Stimulated activated CD8-positive, alpha-beta memory T cell treated with anti-CD3 and anti-CD28 coated beads, Interleukin-15, amount 100 ng/mL, for 24 hours (primary cell): ENCODE data around the gene EXOC4.

ENCODE experiments used
- DNase-seq: peaks from one replicate; pipeline ENCODE4 v3.0.0-alpha.2; 2020; ENCODE audit warnings: low read depth

Gene EXOC4

DNA sequence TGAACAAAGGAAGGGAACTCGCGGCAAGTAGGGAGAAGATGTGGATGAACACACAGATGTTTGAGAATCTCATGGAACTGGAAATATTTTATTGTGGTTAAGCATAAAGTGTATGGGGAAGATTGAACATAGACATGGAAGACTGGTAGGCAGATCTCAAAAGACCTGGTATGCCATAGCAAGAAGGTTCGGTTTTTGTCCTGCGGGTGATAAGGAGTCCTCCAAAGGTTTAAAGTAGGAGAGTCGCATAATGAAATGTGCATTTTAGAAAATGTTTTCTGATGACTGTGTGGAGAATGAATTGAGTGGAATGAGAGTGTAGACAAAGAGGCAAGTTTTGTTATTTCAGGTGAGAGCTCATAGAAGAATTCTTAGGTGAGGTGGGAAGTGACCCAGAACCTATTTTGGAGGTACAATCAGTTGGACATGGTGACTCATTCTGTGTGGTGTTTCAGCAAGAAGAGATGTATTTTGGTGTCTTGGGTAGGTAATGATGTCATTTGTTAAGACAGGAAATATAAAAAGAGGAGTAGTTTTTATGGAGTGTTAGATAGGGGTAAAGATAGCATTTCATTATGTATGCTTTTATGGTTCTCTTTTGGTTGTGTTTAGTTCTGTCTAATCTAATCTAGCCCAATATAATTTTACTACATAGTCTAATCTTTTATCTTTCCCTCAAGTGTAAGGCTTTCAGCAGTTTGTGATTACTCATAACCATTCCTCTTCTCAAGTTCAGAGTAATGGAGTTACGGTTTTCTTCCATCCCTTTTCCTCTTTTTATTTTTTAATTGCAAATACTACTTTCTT, 239.2 kb downstream of the EXOC4 start:
- DNase-seq, result no peak

GRCh38 chr7:133497061-133497460, 244.2 kb downstream of the EXOC4 start:
- no peak for DNase-seq

GRCh38 chr7:133501771-133502170, 248.9 kb downstream of the EXOC4 start:
- no peak for DNase-seq

DNA sequence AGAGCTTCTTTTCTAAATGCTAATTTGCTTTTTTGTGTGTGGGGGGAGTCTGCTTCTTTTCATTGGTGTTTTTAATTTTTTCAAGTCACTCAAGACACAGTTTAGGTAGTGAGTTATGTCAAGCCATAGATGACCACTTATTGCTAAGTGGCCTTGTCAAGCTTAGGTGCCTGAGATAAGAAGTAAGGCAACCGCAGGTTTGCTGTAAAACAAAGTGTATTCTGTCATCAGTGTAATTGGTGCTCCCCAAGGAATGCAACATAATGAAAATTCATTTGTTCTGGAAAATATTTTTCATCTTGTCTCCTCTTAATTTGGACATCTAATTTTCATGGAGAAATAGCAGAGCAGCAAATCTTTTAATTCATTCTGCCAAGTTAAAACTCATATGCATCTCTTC, 249.6 kb downstream of the EXOC4 start:
- DNase-seq, result no peak

GRCh38 chr7:133502972-133503371, 250.1 kb downstream of the EXOC4 start:
- no peak for DNase-seq

- no peak for DNase-seq
Observed at GRCh38 chr7:133504825-133505224, 251.9 kb downstream of the EXOC4 start.

- no peak for DNase-seq
Observed at GRCh38 chr7:133509822-133510221, 256.9 kb downstream of the EXOC4 start.

- no peak for DNase-seq
Observed at GRCh38 chr7:133510326-133511055, 257.6 kb downstream of the EXOC4 start.

DNA sequence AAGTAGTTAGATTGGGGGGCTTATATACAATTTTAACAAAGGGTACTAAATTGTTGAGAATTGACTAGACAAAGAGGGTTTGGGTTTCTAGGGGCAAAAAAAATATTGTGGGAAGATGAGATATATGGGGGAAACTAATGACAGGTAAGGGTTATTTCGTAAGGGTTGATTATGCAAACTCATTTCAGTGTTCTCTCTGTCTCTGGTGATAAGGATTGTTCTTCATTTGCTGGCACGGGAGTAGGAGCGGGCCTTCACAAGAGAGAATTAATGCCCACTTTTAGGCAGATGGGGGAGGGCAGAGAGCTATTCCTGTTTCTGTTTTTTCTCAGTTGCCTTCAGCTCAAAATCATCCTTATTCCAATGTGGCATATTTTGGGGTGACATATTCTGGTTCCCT, 258.4 kb downstream of the EXOC4 start:
- no peak for DNase-seq

DNA sequence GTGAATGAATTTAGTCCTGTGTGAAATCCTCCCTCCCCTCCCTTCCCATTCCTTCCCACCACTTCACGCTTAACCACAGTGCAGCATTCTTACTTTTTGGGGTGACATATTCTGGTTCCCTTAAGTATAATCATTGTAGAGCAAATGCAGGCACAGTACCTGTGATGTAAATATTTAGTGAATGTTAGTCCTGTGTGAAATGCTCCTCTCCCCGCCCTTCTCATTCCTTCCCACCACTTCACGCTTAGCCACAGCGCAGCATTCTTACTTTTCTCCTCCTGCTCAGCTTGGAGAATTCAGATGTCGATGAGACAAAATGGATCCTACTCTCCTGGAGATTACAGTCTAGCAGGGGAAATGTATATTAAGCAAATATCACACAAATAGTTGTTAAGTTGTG, 258.8 kb downstream of the EXOC4 start:
- no peak for DNase-seq

GRCh38 chr7:133512560-133512959, 259.7 kb downstream of the EXOC4 start:
- no peak for DNase-seq

- DNase-seq, result no peak
Observed at GRCh38 chr7:133513608-133514007, 260.7 kb downstream of the EXOC4 start.

GRCh38 chr7:133514551-133514950, 261.7 kb downstream of the EXOC4 start:
- DNase-seq, result no peak

GRCh38 chr7:133517766-133518165, 264.9 kb downstream of the EXOC4 start:
- DNase-seq, result no peak

DNA sequence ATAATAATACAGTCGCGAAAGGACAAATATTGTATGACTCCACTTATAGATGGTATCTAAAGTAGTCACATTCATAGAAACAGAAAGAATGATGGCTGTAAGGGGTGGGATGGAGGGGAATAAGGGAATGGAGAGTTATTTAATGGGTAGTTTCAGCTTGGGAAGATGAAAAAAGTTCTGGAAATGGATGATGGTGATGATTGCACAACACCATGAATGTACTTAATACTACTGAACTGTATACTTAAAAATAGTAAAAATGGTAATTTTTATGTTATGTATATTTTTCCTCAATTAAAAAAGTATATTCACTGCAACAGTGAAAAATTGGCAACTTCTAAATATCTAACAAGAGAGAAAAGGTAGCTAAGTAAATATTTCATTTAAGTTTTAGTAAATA, 265.8 kb downstream of the EXOC4 start:
- no peak for DNase-seq

DNA sequence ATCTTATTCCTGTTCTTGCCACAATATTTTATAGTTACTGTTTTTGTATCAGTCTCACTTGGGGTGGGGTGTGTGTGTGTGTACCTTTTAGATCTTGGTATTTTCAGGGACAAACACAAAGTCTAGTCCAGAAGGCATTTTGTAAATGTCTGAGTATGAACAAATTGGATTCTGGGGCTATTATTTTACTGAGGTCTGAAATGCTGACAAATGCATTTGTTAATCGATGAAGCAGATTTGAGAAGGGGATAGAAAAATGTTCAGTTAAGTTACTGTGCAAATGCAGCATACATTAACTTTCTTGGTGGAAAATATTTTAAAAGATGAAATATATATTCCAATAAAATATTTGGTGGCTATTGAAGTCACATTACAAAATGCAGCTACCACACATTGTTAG, 267.4 kb downstream of the EXOC4 start:
- DNase-seq, result no peak

- no peak for DNase-seq
Observed at GRCh38 chr7:133522501-133522900, 269.6 kb downstream of the EXOC4 start.

GRCh38 chr7:133528796-133529195, 275.9 kb downstream of the EXOC4 start:
- DNase-seq, result no peak

DNA sequence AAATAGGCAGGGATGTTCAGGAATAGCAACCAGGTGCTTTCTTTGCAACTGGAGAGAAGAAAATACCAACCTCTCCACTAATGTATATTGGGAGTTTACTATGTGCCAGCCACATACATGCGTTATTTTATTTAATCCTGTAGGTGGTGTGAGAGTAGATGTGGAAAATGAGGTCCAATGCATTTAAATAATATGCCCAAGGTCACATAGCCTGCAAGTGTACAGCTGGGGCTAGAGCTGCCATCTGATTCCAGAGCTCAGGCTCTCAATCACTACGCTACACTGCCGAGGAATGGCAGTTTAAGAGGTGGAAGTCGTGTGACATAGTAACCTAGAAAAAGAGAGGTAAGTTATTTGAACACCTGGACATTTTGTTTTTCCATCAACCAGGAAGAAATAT, 277.0 kb downstream of the EXOC4 start:
- no peak for DNase-seq

GRCh38 chr7:133530682-133531081, 277.8 kb downstream of the EXOC4 start:
- DNase-seq, result no peak

GRCh38 chr7:133534816-133535215, 281.9 kb downstream of the EXOC4 start:
- no peak for DNase-seq

DNA sequence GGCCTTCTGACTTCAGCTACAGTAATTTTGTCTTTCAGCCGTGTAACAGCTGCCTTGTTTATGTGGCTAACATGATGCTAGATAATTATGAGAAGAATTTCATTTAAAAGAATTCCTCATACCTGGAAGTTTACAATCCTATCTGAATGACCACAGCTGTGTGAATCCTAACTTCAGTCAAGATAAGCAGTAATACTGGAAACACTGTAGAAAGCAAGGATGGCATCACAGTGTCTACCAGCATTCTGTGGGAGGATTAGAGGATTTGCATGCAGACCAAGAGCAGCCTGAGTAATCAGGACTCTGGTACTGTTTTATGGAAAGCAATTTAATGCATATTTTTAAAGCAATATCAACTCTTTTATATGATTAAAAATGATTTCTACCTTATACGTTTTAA, 282.4 kb downstream of the EXOC4 start:
- no peak for DNase-seq

DNA sequence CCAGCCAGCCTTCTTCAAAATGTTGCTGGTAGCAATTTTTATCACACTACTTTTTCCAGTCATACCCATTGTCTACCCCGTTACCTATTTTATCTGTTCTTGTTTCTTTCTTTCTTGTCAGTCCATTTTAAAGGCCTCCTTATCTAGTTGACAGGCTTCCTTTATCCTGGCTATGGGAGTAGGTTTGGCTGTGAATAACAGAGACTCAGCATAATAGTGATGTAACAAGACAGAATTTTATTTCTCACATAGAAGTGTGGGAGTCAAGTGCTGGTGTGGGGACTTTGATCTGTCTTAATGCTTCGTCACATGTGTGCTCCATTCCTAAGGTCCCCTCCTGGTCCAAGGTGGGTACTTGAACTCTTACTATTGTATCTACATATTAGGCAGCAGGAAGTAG, 283.6 kb downstream of the EXOC4 start:
- DNase-seq, result no peak

GRCh38 chr7:133539016-133539415, 286.1 kb downstream of the EXOC4 start:
- DNase-seq, result no peak
